Activated gamma-delta T cell treated with Interleukin-2 at 50 U/mL for 16 hours (primary cell): ENCODE measurements around the gene ZFTA.
"Not testable (repeated sequence)": the region's sequence is repeated elsewhere in the genome, so short reads cannot be mapped to it uniquely, and the experiment has no call there.

Experiments used
- DNase-seq: peaks from one replicate; pipeline ENCODE4 v3.0.0-alpha.2; 2020

Gene ZFTA

DNA sequence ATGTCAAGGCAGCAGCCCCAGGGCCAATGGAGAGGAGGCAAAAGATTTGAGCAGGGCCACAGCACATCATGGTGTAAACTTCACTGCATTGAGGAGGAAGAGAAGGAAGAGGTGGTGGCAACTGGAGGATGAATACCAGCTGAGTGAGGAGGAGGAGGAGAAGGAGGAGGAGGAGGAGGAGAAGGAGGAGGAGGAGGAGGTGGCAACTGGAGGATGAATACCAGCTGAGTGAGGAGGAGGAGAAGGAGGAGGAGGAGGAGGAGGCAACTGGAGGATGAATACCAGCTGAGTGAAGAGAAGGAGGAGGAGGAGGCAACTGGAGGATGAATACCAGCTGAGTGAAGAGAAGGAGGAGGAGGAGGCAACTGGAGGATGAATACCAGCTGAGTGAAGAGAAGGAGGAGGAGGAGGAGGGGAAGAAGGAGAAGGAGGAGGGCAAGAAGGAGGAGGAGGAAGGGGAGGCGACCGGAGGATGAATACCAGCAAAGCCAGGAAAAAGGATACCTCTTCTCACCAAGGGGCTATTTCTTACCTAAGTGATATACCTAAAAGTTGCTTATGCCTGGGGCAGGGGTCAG is 3.3 kb upstream of the ZFTA start:
- DNase-seq: not testable (repeated sequence)

DNA sequence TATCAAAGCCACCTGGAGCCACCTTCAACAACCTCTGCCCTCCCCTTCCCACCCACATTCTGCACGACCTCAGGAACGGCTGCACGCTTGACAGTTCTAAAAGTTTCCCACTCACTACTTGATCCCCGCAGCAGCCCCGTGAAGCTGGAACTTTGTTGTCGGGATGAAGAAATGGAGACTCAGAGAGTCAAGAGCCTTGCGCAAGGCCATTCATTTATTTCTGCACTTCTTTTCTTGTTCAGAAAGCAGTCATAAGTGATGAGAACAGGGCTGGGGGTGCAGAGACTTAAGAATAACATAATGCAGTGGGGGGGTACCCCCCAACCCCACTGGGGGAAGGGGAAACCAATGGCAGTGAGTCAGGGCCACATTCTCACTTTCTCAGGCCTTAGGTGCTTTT is 2.2 kb upstream of the ZFTA start:
- DNase-seq: no peak

DNA sequence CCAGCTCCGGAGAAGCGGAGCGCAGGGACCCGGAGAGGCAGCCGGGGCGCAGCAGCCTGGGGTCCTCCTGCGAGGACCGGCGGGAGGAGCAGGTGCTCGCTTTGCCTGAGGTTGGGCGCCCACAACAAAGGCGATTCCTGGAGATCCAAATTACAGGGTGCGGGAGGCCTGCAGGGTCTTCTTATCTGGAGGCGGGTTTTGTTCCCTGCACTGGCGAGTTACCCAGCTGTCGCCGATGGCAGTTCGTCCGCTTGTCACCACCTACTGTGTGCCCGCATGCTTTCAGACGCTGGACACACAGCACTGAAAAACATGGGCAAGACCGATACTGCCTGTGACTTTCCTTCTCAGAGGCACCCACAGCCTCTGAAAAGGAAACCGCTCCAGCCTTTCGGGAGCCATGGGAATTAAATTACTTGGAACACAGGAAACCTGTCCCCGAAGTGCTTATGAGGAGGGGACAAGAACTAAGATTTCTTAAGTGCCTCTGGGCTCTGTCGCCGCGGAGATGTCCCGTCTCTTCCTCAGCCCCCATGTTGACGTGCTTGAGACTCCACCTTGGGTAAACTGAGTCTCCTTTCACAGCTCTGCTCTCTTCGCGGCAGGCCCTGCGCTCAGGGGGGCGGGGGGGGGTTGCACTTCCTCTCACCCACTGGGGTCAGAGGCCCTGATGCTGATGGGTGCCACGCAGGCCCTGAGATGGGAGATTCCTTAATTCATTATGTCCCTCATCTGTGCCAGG is 1.3 kb upstream of the ZFTA start:
- no peak for DNase-seq

DNA sequence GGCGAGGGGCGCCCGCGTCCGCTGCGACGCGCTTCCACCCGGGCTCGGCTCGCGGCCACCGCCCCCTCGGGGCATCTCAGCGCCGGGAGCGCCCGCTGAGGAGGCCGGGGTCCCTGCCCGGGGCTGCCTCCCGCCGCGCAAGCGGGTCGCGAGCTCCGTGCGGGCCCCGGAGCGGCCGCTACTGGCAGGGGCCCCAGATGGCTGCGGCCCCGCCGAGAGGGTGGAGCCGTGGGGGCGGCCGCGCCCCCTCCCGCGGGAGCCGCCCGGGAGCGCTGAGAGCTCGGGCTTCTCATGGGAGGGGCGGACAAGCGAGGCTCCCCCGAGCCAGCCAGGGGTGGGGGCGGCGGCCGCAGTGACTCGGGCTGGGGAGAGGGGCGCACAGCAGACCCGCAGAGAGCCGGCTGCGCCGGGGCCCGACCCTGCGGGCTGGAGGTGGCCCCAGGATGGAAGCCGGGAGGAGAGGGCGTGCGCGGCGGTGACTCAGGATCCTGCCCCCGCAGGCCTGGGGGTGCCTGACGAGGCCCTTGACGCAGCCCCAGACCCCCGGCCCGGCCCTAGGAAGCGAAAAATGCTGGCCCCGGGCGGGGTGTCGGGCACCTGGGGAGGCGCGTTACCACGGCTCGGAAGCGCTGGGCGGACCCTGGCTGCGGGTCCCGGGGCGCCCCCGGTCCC is 603 bp upstream of the ZFTA start:
- peak; percentile 32 for DNase-seq

DNA sequence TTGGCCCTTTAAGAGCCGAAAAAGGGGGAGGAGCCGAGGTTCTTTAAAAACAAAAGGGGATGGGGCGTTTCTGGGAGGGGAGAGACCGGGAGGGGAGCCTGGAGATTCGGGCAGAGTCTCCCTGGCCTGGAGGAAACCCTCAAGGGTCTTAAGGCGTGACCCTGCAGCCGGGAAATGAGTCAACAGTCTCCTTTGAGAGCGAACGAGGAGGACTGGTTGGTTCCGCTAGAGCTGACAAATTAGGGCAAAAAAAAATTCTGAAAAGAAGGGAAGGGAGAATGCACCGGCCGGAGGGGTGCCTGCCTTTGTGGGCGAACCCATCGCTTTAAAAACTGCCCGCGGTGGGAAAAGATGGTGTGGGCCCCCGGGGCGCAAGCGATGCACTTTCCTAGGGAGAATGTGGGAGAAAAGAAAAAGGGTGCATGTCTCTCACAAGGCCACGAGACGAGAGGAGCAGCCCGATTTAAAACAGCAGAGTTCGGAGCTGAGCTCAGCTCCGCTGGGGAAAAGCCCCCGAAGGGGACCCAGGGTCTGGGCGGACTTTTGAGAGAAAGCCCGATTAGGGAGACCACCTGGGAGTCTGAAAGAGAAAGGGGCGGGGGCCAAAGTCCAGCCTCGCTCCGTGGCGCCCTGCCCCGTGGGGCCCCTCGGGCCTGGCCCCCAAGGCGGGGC is 874 bp downstream of the ZFTA start:
- peak; percentile 25 for DNase-seq

DNA sequence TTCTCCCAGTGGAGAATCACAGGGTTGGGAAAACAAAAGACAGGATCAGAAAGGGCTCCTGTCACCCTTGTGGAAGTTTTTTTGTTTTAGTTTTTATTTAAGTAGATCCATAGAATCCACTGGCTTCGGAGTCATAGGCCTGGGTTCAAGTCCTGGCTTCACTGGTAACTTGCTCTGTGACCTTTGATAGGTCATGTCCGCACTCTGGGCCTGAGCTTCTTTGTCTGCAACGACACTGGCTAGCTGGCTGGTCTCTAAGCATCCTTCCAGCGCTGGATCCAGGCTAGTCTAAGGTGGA is 1.4 kb downstream of the ZFTA start:
- no peak for DNase-seq

DNA sequence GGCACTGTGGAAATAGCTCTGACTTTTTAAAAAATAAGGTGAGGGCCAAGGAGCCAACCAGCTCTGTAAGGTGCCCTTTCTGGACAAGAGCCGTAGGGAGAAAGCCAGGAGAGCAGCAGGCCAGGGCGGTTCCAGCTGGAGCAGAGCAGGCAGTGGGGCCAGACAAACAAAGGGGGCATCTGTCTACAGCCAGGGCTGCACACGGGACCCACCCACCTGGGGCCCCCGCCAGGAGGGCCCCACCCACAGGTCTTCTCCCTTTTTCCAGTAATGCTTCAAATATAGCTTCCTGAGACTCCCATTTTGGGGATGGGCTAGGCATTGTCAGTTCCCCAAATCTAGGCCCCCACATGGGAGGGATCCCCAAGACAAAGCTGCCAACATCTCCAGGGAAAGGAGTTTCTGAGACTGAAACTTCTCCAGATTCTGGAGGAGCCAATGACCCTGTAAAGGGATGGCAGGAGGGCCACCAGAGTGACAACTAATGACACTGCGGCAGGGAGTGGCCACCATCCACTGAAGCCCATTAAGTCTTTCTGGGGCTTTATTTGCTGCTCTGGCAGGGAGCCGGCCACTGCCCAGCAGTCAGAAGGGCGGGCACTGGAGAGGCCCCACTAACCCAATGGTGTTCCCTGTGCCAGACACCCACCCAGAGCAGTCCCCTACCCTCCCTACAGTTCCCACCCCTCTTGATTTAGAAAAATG is 1.9 kb downstream of the ZFTA start:
- no peak for DNase-seq

DNA sequence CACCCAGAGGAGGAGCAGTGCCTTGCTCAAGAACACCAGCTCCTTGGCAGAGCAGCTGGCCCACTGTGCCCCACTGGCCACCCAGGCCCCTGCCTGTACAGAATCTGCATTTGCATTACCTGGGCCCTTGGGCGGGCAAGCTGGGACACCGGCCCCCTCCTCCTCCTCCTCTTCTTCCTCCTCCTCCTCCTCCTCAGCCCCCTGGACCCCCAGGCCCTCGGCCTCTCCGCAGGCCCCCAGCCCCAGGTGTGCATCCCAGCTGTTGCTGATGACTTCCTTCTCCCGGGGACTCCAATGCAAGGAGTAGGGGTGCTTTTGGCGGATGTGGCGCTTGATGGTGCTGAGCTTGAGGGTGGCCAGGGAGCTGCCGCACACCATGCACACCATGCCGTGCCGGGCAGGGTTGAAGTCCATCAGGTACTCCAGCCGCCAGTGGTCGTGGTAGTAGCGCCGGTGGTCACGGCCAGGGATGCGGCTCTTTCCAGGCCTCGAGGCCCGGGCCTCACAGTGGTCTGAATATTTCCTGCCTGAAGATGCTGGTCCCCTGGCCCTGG is 2.8 kb downstream of the ZFTA start:
- no peak for DNase-seq

DNA sequence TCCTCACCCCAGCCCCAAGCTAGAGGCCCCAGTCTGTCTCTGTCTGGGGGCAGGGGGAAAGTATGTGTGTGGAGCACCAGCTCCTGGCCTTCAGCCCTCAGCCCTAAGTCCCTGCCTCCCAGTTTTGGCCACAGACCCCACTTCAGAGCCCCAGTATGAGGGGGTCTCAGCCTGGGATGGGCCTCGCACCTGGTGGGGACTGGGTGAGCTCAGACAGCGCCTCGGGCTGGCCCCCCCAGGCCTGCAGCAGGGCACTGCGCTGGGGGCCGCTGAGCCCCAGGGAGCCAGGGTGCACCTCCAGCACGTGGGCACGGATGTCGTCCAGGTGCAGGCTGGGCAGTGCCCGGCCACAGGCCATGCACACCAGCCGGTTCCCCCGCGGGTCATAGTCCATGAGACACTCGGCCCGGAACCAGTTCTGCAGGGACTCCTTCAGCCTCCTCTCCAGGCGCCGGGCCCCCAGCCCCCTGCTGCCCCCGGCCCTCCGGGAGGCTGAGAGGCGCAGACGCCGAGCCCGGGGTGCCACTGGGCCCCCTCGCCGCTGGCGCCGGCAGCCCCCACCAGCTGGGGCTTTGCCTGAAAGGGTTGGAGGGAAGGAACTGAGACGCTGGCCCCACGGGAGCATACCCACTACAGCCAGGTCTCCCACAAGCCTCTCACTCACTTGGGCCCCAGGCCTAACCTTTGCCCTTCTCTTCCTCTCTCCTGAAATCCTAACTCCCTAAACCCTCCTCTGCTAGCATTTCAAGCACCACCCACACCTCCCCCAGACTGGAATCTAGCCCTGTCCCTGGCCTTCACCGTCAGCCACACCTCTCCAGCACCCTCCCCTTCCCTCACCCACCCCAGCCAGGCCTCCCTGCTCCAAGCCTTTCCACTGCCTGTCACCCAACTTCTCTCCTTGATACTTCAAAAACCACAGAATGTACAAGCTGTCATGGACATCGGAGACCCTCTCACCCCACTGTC is 3.6 kb downstream of the ZFTA start:
- no peak for DNase-seq

DNA sequence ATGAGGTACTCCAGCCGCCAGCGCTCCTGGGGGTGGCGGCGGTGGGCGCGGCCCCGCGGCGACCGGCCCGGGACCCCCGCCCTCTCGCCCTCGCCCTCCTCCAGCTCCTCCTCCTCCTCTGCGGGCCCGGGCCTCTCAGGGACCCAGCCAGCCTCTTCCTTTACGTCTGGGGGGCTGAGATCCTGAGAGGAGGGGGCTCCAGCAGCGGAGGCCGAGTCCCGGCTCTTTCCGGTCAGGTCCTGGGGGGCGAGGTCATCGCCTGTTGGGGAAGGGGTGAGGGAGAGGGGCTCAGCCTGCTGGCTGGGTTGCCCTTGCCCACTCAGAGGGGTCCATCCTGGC is 4.3 kb downstream of the ZFTA start:
- DNase-seq: no peak

DNA sequence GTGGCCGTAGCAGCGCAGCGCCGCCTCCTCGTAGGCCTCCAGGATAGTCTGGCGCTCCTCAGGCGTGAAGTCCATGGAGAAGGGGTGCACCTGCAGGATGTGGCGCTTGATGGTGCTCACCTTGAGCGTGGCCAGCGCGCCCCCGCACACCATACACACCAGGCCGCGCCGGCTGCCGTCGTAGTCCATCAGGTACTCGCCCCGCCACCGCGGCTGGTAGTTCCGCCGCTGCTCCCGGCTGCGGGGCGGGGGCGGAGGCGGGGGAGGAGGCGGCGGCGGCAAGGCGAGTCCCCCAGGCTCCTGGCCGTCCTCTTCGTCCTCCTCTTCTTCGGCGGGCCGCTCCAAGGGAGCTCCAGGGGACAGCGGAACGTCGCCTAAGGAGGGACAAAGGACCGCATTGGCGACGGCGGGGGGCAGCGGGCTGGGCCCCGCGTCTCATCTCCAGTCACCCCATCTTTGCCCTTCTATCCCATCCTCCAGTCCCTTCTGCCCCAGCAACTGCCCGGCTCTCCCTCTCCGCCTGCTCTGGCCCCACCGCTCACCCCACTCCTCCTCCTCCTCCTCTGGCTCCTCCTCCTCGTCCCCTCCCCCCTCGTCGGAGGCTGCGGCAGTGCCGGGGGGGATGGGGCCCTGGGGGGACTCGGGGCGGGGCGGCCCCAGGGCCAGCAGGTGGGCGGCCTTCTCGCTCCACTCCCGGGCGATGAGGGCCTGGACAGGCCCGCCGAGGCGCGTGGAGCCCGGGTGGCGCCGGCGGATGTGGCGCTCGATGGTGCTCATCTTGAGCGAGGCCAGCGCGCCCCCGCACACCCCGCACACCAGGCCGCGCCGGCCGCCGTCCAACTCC is 4.9 kb downstream of the ZFTA start:
- DNase-seq: no peak

DNA sequence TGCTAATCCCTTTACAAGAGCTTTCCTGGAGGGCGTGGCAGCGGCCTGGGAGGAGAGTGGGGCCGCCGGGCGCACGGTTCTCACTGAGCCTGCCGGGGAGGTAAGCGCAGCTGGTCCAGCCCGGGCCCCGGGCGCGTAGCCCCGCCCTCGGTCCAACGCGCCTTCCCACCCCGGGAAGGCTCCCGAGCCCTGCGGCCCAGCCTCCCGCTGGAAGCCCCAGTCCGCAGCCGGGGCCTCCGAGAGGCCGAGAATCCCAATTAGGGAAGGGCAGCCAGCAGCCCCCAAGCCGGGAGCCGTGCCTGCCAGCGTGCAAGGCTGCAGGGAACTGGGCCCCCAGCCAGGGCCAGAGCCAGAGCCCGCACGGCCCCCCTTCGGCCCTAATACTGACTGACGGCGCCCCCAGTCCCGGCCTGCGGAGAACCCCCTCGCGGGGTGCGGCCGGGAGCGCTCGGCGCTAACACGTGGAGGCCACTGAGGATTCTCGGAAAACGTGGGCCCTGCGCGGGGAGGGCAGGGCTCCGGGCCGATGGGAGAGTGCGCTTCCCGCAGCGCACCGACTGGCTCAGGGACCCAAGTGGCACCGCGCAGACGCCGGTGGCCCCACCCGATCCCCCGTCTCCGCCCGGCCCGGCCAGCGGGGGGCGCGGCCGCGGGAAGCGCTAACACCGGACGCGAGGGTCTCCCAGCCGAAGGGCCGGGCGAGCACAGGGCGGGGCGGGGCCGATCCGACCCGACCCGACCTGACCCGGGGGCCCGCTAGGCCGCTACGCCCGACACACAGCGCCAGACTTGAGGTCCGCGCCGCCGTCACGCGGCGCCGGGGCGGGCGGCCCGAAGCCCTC is 5.7 kb downstream of the ZFTA start:
- no peak for DNase-seq

DNA sequence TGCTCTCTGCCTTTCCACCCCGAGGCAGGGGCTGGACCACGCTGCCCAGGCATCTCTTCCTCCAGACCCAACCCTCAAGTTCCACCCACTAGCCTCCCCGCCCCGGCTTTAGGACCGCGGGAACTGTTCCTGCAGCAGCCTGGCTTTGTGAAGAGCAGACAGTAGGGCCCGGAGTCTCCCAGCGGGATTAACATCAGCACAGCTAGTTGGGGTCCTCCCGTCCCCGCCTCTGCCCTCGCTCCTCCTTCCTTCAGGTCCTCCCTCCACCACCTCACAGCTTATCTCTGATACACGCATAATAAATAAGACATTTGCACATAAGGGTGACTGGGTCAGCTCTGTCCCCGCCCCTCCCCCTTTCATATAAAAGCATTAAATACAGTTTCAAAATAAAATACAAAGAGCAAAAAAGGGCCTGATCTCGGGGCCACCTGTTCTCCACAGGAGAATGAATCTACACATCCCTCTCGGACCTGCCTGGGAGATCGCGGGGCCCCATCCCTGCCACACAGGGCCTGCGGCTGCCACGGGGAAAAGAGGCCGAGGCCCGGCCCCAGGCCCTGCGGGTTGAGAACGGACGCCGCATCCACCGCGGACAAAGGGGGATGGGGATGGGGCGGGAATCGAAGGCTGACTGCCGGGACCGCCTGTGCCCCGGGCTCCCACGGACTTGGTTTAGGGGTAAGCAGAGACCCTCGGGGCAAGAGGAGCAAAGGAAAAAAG is 6.5 kb downstream of the ZFTA start:
- no peak for DNase-seq

DNA sequence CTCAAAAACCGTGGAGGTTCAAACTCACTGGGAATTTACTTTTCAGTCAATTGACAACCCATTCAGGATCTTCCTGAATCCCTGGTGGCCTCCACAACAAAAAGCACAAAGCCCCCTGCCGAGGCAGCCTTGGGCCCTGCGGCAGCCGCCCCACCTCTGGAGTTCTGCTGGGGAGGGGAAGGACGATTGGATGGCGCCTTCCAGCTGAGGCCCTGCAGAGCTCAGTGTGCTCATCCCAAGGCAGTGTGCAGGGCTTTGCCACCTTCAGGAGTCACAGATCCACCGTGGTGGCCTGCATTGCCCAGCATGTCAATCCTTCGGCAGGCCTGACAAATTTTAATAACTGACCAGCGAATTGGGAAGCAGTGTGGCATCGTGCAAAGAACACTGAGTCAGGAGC is 7.4 kb downstream of the ZFTA start:
- no peak for DNase-seq

DNA sequence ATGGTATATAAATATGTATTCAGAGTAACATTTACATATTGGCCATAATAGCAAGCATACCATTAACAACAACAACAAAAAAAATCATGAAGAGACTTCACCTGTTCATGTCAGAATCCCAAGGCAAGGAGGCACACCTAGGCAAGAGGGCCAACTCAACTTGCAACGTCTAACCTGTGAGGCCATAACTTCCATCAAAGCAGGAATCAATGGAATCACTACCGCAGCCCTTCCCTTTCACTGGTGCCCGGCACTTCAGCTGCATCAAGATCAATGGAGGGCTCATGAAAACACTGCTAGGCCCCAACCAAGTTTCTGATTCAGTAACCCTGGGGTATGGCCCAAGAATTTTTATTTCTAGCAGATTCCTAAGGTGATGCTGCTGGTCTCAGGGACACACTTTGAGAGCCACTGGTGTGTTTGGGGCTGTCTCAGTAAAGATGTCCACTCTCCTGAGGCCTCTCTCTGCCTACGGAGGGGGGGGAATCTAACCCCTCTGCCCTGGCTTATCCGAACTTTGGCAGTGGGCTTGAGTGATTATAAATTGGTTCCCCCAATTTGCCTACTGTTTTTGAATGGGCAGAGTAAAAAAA is 8.0 kb downstream of the ZFTA start:
- no peak for DNase-seq

DNA sequence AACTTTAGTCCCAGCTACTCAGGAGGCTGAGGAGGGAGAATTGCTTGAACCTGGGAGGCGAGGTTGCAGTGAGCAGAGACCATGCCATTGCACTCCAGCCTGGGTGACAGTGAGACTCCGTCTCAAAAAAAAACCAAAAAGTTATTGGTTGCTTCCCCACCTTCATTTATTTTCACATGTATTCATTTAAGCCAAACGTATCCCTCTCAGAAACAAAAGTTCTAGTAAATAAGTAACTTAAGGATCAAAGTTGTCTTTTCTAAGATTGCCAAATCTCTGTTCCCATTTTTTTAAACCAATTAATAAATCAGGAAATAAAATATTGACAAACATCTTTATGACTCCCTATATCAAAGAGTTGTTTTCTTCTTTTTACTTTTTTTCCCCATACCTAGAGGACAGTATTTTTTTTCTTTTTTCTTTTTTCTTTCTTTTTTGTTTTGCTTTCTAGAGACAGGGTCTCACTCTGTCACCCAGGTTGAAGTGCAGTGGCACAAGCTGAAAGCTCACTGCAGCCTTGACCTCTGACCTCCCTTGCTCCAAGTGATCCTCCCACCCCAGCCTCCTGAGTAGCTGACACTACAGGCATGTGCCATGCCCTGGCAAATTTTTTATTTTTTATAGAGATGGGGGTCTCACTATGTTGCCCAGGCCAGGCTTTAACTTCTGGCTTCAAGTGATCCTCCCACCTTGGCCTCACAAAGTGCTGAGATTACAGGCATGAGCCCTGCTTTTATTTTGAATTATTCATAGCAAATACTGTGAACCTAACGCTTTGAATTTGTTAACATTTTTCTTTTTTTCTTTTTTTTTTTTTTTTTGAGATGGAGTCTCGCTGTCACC is 11.4 kb downstream of the ZFTA start:
- DNase-seq: no peak

DNA sequence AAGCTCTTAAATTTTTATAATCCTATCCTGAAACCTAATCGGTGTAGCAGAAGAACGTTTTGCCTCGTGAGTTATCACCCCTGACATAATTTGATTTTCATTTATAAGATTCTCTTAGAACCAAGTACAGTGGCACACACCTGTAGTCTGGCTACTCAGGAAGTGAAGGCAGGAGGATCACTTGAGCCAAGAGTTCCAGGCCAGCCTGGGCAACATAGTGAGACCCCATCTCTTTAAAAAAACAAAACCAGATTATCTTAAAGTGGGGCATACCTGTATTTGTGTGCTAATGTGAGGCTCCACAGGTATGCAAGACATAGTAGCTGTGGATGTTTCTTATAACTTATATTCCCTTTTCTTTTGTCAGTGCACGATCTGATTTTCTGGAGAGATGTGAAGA is 19.0 kb downstream of the ZFTA start:
- DNase-seq: no peak

DNA sequence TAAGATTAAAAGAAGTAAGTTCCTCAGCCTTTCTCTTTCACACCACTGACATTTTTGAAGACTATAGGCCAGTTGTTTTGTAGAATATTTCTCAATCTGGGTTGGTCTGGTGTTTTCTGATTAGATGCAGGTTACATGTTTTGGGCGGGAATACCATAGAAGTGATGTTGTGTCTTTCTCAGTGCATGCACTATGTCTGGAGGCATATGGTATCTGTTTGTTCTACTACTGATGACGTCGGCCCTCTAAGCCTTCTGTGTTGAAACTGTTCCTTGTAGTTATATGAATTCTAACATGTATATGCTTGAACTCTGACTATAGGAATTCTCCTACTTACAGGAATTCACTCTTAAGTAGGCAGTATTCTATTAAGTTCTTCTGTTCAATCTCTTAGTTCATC is 21.6 kb downstream of the ZFTA start:
- DNase-seq: no peak
